NCI-H345 treated with DMSO at 0.1 percent for 48 hours (cell line): ENCODE measurements around the gene KCNG1.
A peak's percentile ranks its signal among the peaks of the same experiment; 100 is the strongest.

ENCODE experiments used
- DNase-seq: peaks from one replicate; lab custom pipeline; 2025; ENCODE audit not compliant: unreplicated experiment; lab: John Stamatoyannopoulos, UW

KCNG1 gene

GRCh38 chr20:51014797-51015722 lies 7.8 kb downstream of the KCNG1 start:
- DNase-seq, result no peak

GRCh38 chr20:51013577-51014330 lies 9.2 kb downstream of the KCNG1 start:
- DNase-seq, result no peak

- DNase-seq, result no peak
These were observed 10.6 kb downstream of the KCNG1 start for GRCh38 chr20:51012357-51012756.

- DNase-seq, result no peak
These were observed 11.4 kb downstream of the KCNG1 start for GRCh38 chr20:51011479-51011878.

GRCh38 chr20:51010932-51011331 lies 12.0 kb downstream of the KCNG1 start:
- DNase-seq, result no peak

- no peak for DNase-seq
These were observed 12.9 kb downstream of the KCNG1 start for GRCh38 chr20:51010043-51010365.

- DNase-seq, result no peak
These were observed 13.4 kb downstream of the KCNG1 start for GRCh38 chr20:51009303-51010042.

- no peak for DNase-seq
These were observed 14.2 kb downstream of the KCNG1 start for GRCh38 chr20:51008718-51009117.

GRCh38 chr20:51005214-51005613 lies 17.7 kb downstream of the KCNG1 start:
- no peak for DNase-seq

- DNase-seq, result no peak
These were observed 18.1 kb downstream of the KCNG1 start for GRCh38 chr20:51004781-51005180.

- no peak for DNase-seq
These were observed 18.6 kb downstream of the KCNG1 start for GRCh38 chr20:51004305-51004727.

- DNase-seq, result no peak
These were observed 19.2 kb downstream of the KCNG1 start for GRCh38 chr20:51003753-51004152.

GRCh38 chr20:51002633-51003032 lies 20.3 kb downstream of the KCNG1 start:
- DNase-seq, result no peak

GRCh38 chr20:51001430-51002265 lies 21.3 kb downstream of the KCNG1 start:
- DNase-seq, result no peak

- no peak for DNase-seq
These were observed 23.6 kb downstream of the KCNG1 start for GRCh38 chr20:50999355-50999754.

GRCh38 chr20:50996901-50997865 lies 25.7 kb downstream of the KCNG1 start:
- DNase-seq, result no peak

- no peak for DNase-seq
These were observed 27.4 kb downstream of the KCNG1 start for GRCh38 chr20:50995506-50995905.

- DNase-seq, result no peak
These were observed 29.0 kb downstream of the KCNG1 start for GRCh38 chr20:50993876-50994275.

- DNase-seq, result peak; percentile 2
These were observed 30.0 kb downstream of the KCNG1 start for GRCh38 chr20:50992733-50993457.
